GM19372 (cell line): ENCODE results near the gene MEI1.
"Not testable (repeated sequence)": the region's sequence is repeated elsewhere in the genome, so short reads cannot be mapped to it uniquely, and the experiment has no call there.

Experiments
- ATAC-seq: cut with Tn5 transposase; IDR thresholded peaks from one replicate; pipeline ENCODE4 v1.9.1; 2021; ENCODE audit warnings: mild to moderate bottlenecking, low read depth, moderate library complexity; ENCODE audit not compliant: unreplicated experiment

Gene MEI1

GRCh38 chr22:41834005-41834944 is 135.0 kb downstream of the MEI1 start:
- ATAC-seq: no peak

GRCh38 chr22:41835462-41835861 is 136.2 kb downstream of the MEI1 start:
- not testable (repeated sequence) for ATAC-seq

DNA sequence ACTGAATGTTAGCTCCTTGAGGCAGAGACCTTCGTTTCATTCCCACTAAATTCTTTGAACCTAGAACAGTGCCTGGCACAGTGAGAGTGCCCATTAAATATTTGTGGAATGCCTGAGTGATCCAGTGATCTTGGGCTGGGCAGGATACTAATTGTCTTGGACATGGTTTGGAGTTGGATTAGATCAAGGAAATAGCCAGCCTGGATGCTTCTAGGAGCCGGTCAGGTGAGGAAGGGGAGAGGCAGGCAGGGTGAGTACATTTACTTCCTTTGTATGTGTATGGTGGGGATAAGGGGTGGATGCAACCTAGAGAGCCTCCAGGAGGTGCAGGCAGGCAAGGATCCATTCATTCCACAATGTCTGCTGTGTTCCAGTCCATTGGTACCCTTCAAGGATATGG is 137.2 kb downstream of the MEI1 start:
- ATAC-seq: no peak

DNA sequence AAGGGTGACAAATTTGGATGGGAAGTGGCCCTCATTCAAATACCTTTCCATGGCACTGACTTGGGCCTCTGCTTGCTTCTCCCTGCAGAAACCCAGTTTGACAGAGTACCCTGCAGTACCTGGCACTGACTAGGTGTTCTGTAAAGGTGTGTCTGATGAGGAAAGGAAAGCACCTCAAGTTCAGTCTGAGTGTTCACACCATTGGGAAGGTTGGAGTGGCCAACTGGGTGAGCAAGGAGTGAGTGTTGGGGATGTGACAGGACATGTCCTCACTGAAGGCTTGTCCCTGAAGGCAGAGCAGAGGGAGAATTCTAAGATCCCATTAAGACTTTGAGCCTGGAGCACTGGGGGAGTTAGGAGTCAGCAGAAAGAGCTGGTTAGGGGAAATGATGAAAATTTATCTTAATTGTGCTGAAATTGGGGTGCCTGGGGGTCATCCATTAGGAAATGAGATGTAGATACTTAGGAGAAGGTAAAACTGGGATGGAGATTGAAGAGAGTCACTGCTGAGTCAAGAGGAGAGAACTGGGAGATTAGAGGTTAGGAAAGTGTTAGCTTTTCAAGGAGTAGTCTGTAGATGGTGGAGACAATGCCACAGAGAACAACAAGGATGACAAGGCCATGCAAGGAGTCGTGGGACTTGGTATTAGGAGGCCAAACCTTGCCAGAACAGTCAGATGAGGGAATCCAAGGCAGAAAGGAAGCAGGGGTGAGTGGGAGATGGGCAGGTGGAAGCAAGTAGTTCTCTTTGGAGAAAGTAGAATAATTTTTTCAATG is 139.7 kb downstream of the MEI1 start:
- ATAC-seq: no peak

DNA sequence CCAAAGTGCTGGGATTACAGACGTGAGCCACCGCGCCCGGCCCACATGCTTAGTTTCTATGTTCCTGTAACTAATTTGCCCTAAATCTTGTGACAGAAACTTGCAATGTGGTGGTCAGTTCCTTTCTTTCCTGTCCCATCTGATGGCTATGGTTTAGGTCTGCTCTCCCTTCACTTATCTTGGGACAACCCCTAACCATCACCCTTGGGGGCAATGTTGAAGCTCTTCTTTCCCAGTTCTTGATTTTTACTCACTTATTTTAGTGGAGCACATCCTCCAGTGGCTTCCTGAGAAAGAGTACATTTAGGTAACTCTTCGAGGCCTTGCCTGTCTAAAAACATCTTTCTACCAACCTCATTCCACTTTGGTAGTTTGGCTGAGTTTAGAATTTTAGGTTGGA is 140.9 kb downstream of the MEI1 start:
- no peak for ATAC-seq

- ATAC-seq: no peak
Observed at GRCh38 chr22:41841085-41841712, 141.9 kb downstream of the MEI1 start.

- ATAC-seq: no peak
Observed at GRCh38 chr22:41842996-41843970, 144.0 kb downstream of the MEI1 start.

DNA sequence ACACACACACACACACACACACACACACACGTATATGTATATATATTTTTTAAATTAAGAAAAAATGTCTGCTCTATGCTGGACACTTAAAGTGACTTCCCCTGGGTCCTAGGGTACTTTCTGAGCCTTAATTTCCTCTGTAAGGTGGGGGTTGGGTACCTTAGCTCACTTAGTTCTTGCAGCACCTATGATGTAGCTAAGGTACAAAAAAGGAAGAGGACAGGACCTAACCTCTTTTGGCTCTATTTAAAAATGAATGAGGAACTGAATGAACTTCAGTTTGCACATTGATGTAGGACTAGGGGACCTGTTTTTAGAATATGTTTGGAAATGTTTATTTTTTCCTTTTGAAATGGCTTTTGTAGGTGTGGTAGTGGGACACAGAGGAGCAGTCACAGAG is 144.7 kb downstream of the MEI1 start:
- no peak for ATAC-seq

- no peak for ATAC-seq
Observed at GRCh38 chr22:41844513-41844912, 145.2 kb downstream of the MEI1 start.

DNA sequence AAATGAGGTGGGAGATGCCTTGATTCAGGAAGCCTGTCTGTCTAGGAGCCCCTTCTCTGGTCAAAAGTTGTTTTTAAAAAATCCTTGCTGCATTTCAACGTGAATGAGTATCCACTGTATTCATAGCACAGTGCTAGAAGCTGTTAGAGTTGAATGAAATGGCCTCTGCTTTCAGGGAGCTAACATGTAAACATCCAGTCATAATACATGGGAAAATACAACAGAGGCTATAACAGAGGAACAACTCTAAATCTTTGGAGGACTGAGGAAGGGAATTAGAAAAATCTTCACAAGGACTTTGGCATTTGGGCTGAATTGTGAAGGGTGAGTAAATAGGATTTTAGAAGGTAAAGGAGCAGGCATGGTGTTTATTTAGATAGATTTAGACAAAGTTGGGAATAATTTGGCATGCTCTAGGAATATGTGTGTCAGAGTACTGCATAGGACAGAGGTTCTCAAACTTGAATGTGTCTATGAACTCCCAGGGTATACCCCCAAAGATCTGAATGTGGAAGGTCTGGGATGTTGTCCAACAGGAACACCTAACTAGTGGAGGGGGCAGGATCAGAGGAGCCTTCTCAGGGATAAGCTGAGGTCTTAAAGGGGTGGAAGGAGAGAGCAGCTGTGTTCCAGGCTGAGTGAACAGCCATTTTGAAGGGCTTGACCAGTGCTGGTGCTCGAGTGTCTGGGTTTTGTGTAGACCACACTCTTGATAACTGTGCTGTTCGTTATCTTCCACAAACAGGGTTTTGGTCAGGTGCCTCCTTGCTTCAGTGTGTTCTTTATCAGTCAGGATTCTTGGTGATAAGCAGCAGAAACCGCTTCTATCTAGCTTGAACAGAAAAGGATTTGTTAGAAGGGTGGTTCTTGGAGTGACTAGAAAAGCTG is 146.3 kb downstream of the MEI1 start:
- no peak for ATAC-seq

DNA sequence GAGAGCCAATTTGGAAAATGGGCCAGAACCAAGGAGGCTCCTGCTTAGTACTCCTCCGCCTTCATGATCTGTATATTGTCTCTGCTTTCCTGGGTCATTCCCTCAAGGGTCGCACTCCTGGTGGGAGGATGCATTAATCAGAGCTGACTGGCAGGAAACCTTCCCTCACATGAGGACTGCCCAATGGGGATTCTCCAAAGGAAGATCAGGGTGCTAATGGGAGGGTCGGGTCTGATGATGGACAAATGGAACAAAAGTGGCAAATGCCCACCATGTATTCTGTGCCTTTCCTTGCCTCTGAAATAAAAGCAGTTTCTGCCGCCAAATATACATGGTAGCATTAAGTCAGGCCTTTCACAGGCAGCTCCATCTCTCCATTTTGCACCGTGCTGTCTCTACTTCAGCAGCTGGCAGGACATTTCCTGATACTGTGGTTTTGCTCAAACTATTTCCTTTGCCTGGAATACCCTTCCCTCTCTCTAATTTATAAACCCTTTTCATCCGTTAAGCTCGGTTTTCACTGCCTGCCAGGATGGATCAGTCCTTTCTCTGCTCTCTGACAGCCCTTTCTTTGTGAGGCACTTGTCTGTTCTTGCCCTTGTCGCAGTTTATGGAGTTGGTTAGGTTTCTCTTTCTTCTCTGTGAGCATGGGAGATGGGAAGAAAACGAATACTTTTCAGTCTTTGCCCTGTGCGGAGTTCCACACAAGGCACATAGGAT is 147.1 kb downstream of the MEI1 start:
- no peak for ATAC-seq

- no peak for ATAC-seq
Observed at GRCh38 chr22:41847300-41847699, 148.0 kb downstream of the MEI1 start.

- no peak for ATAC-seq
Observed at GRCh38 chr22:41848468-41848867, 149.2 kb downstream of the MEI1 start.
